COLO668 (cell line): Measurements from ENCODE around the gene HOXC13.

Source experiments
- DNase-seq: peaks from one replicate; lab custom pipeline; 2025; ENCODE audit not compliant: unreplicated experiment; lab: John Stamatoyannopoulos, UW

The HOXC13 gene

GRCh38 chr12:53939141-53940108 lies 794 bp downstream of the HOXC13 start:
- DNase-seq, result no peak

DNA sequence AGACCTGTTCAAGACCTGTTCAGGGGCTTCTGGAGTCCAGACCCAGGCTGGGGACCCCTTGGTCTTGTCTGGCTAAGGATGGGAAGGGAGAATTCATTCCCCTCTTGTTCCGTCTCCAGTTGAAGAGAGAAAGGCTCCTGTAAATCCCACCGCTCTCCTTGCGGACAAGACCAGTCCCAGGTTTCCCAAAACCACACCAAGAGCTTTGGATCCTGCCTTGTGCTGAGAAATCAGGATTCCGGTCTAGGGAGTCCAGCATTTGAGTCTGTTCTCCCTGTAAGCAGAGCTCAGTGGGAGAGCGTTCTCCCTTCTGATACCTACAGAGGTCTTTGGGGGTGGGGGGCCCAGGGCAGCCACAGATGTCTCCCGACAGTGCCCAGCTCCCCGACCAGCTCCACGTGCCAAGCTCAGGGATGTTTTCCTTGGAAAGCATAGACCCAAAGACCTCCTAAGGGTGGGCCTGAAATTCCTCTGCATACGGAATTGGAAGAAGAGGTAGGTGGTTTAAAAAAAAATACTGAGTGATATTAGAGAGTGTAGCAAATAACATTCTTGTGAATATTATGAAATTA lies 1.9 kb downstream of the HOXC13 start:
- no peak for DNase-seq

- no peak for DNase-seq
Observed at GRCh38 chr12:53941187-53941586, 2.6 kb downstream of the HOXC13 start.

DNA sequence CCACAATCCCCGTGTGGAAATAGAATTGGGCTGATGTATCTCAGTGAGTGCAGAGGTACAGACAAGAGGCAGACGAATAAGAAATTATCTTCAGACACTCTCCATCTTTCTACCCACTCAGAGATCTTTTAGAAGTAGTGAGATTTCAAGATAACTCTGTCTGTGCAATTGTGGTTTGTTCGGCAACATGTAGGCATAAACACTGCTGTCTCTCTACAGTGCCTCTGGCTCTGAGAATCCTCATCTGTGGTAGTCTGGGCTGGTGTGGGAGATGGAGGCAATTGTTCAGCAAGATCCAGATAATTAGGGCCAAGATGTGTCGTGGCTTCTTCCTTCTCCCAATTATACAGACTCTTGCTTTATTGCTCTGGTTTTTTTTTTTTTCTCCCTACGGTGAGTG lies 3.1 kb downstream of the HOXC13 start:
- no peak for DNase-seq

DNA sequence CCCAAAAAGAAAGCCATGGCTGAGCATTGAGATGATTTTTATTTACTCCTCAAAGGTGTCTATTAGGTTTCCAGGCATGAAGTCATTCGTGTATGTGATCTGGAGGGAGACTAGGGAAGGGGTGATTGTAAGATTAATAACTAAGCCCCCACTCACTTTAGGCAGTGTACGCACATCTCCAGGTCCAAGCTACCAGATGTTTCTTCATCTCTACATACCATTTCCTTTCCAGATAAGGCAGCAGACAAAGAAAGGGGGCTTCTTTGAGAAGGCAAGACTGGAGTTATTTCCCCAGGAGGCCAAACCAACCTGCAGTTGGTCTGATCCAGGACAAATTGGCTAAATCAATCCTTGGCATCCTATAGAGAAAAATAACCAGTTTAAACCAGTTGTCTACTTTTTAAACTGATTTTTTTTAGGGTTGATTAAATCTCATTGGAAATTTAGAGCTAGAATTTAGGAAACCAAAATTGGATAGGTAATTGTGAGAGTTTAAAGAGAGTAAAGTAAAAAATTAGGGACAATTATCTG lies 3.9 kb downstream of the HOXC13 start:
- DNase-seq, result no peak

- DNase-seq, result no peak
Observed at GRCh38 chr12:53944209-53944608, 5.6 kb downstream of the HOXC13 start.

DNA sequence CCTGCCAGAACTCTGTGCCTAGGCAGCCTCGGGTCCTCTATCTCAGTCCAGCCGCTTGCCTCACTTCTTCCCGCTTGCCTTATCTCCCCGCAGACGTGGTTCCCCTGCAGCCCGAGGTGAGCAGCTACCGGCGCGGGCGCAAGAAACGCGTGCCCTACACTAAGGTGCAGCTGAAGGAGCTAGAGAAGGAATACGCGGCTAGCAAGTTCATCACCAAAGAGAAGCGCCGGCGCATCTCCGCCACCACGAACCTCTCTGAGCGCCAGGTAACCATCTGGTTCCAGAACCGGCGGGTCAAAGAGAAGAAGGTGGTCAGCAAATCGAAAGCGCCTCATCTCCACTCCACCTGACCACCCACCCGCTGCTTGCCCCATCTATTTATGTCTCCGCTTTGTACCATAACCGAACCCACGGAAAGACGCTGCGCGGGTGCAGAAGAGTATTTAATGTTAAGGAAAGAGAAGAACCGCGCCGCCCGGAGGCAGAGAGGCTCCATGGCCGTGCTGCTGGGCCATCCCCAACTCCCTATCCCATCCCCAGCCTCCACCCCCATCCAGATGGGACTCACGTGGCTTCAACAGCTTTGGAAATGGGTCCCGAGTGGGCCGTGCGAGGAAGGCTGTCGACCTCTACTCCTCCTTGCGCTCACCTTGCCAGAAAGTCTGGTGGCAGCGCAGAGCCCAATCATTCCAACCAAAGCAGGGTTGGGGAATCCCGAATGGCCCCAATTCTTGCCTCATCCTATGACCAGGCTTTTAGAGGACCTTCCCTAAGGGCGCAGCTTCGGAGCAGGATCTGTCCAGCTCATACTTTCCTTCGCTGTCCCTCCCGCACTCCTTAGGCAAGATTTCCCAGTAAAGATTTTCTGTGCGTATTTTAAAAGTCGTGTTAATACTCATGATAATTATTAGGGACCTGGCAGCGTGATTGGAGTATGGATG lies 6.5 kb downstream of the HOXC13 start:
- DNase-seq, result no peak

DNA sequence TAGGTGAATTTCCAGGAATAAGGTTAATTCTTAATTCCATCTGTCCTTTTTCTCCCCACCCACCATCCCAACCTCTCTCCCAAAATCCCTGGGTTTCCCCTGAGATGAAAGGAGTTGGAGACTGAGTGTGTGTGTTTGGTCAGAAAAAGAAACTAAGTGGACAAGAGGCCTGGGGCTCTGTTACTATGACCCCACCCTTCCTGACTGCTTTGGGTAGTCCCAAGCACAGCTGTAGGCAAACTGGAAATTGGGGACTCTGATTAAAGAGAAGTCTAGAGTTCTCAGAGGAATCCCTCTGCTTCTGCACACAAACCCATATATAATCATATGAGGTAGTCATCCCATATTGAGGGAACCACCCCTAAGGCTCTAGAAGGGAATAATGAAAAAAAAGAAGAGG lies 9.1 kb downstream of the HOXC13 start:
- no peak for DNase-seq

DNA sequence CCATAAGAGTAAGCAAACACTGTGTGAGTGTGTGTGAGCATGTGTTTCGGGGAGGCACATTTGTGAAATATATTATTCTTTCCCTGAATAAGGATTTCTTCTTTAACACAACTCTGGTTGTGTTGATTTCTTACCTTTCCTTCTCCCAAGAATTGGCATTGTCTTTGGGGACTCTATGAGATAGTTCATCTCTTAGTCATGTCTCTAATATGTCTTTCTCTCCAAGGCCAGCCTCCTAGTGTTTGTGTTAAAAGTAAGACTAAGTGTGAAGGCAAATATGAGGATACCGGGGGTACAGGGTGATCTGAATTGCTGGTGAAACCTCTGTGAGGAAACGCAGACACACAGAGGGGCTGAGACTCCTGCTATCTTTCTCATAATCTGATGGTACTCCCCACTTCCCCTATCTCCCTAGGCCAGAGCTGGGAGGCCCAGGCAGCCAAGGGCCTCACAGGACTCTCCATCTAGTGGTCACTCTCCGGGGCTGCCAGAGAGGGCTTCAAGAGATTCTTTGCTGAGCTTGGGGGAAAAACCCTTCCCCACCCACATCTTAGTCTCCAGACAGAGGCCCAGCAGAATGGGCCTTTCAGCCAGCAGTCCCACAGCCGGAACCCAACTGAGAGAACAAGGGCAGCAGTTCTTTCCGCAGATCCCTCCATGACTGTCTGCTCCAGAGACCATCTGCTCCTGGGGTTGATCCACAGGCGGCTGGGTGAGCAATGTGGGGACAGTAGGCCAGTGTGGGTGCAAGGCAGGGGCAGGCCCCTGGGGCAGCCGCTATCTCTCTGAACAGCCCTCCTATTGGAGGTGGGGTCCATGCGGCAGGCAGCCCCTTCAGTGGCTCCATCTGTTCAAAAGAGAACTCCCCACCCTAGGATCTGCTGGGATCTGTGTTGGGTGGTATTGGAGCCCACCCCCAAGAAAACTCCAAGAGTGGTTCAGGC lies 10.3 kb downstream of the HOXC13 start:
- DNase-seq, result no peak

- DNase-seq, result no peak
Observed at GRCh38 chr12:53949631-53950436, 11.2 kb downstream of the HOXC13 start.

DNA sequence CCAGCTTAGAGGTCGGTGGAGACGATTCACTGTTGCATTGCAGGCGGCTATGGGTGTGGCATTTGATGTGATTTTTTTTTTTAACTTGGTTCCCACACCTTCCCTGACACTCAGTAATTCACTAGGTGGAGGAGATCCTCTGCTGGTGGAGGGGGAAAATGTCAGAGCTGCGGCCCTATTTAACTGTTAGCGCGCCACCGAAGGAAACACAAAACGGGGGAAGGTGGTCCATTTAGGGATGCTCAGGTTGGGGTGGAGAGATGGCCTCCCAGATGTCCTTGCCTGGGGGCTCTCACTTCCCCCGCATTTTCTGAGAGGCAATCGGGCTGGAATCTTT lies 11.8 kb downstream of the HOXC13 start:
- DNase-seq, result no peak

DNA sequence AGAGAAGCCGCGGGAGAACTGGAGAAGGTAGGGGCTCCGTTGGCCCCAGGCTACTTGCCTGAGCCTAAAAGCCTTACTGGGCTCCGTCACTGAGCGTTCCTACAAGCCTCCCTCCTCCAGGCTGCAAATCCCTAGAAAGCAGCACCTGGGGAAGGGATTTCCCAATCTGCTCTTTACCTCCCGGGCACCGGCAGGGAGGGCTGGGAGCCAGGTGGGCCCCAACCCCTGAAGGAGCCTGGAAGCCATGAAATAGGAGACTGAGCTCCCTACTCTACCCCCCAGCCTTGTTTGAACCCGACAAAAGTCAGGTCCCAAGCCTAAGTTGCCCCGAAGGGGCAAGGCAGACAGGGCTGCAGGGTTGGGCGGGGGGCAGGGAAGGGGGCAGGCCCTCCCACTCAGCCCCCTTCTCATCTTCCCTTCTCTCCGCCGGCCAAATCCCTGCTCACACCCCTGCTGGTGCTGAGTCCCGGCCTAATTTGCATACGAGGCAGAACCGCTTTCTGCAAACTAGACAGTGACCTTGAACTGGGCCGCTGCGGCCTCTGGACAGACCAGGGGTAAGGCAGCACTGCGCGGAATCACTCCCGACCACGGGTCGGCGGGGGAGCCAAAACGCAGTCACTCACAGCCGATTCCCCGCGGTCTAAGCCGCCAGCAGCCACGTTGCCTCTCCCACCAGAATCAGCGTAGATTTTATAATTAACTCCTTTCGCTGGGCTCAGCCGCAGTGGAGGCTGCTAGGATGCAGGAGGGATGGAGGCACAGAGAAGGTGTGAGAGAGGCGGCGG lies 12.4 kb downstream of the HOXC13 start:
- no peak for DNase-seq

- DNase-seq, result no peak
Observed at GRCh38 chr12:53951577-53952334, 13.1 kb downstream of the HOXC13 start.

- DNase-seq, result no peak
Observed at GRCh38 chr12:53952335-53952694, 13.7 kb downstream of the HOXC13 start.

- DNase-seq, result no peak
Observed at GRCh38 chr12:53952871-53953734, 14.5 kb downstream of the HOXC13 start.

- DNase-seq, result no peak
Observed at GRCh38 chr12:53953831-53954693, 15.4 kb downstream of the HOXC13 start.
